Muscle of arm (tissue), 12 donors: ENCODE results near the gene EHD4. TPM values are rescaled to one million over a fixed set of nuclear protein-coding genes. Genes with fewer than 3 reads are reported as not detected.

Experiments used
- DNase-seq: peaks from one replicate; pipeline ENCODE4 v3.0.0-alpha.2; 2013
- polyA plus RNA-seq, 12 donors: library from polyadenylated mRNA; unstranded; fragments of 120-200 nt; gene quantifications; one replicate each; pipeline ENCODE4 v1.2.1, GENCODE V29; 2013; ENCODE audit not compliant: insufficient read length in 12 of 12

EHD4 gene
- polyA plus RNA-seq, 12 donors, result 18.2 to 43.9 (median 30.3) TPM; not detected in 1

DNA sequence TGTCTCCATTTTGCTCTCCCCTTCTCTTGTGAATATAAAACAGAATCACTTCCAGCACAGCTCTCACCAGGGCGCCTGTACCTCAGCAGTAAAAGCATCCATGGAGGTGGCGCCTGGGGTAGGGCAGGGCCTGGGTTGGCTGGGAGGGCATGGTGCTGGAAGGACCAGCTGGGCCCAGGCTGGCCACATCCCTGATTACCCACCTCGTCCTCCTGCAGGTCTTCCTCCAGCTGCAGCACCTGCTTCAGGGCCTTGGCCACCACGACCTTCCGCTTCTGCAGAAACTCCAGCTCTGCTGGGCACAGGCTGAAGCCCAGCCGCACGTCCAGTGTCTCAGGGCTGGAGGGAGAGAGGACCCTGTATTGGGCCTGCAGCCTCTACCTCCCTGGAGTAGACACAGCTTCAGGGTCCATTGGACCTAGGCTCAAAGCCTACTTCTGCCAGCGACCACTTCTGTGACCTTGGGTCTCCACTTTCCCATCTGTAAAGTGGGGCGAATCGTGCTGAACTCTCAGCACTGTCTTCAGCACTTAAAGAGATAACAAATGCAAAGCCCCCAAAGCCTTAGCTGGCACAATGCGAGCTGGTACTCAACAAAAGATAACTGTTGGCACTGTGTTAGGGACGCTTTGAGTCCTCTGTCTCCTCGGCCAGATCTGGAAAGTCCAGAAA lies 24.7 kb upstream of the EHD4 start:
- DNase-seq, result no peak

GRCh38 chr15:41996376-41996775 lies 24.0 kb upstream of the EHD4 start:
- no peak for DNase-seq

GRCh38 chr15:41995476-41995855 lies 23.1 kb upstream of the EHD4 start:
- DNase-seq, result no peak

DNA sequence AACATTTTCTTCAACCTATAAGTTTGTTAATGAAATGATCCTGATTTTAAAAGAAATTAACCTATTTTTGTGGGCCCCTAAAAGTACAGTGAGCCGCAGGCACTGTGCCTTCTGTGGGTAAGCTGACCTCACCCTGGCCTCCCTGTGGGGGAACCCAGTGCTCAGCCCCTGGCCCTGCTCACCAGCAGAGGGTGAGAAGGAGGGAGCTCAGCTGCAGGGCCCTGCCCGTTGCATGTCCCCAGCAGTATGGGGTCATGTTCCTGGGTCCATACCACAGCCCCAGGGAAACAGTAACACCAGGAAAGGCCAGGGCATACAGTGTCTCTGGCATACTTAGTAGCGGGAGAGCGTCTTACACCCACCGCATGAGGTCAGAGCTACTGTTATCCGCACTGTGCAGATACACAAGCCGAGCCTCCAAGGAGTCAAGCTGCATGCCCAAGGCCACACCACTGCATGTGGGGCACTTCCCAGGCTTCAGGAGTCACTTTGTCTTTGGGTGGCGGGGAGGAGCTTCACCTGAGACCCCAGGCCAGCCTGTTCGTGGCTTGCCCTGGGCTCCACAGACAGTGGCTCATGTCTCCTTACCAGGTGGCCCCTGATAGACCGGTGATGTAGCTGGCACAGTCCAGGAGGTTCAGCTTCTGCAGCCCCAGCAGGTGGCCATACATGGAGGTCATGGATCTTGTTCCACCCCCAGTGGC lies 22.6 kb upstream of the EHD4 start:
- DNase-seq, result no peak

DNA sequence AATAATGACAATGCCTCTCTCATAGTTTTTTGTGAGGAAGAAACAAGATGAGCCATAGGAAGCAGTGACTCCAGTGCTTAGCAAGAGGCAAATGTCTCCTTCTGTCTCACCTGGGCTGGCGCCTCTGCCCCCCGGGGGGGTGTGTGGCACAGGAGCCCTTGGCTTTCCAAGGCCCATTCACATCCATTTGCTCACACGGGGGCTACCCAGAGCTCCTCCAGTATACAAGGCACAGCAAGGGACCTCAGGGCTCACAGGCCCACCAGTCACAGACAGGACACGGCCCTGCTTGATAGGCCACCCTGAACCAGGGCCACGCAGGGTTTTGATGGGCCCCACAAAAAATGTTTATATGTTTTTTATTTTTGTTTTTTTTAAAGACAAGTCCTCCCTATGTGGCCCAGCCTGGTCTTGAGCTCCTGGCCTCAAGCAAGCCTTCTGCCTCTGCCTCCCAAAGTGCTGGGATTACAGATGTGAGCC lies 21.9 kb upstream of the EHD4 start:
- DNase-seq, result no peak

GRCh38 chr15:41993472-41994170 lies 21.3 kb upstream of the EHD4 start:
- DNase-seq, result no peak

- no peak for DNase-seq
These were observed 20.4 kb upstream of the EHD4 start for GRCh38 chr15:41992803-41993190.

GRCh38 chr15:41992151-41992802 lies 19.9 kb upstream of the EHD4 start:
- no peak for DNase-seq

DNA sequence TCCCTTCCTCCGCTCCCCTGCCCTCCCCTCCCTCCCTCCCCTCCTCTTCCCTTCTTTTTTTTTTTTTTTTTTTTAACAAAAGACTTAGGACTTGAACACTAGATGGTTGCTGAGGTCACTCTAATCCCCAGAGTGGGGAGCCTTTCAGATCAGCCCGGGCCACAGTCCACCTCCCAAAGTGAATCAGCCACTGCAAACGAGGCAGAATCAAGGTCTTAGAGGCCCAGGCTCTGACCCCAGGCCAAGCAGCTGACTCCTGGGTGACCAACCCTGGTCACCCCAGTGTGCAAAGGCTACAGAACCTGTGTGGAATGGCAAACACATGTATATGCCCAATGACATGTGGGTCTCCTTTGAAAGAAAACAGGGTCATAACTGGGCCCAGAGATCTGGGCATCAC lies 18.3 kb upstream of the EHD4 start:
- no peak for DNase-seq

- no peak for DNase-seq
These were observed 17.9 kb upstream of the EHD4 start for GRCh38 chr15:41990243-41990605.

- DNase-seq, result peak; percentile 86
These were observed 17.4 kb upstream of the EHD4 start for GRCh38 chr15:41989573-41990242.

DNA sequence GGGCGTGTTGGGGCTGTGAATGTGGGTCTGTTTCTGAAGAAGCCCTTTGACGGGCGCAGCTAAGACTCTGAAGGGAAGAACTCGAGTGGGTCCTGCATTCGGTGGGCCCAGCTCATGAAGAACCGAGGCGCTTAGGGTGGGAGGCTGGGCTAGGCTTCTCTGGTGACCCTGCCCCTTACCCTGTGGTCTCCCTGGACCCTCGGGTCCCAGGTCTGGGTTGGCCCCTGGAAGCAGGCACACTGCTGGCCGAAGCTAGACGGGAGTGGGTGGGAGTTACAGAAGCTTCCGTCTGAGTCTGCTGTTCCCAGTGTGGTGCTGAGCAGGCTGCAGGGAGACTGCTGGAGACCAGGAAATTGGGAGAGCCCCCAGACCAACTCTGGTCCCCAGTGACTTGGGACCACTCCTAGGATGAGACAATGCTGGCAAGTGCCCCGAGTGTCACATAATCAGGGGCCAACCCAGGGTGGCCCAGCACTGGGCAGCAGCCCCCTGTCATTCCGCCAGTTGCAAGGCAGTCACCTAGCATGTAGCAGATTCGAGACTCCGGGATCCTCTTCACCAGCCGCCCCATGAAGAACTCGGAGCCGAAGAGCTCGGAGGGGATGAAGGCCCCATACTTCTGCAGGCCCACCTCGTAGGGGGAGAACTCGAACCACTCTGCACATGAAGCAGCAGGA lies 16.7 kb upstream of the EHD4 start:
- DNase-seq, result no peak

DNA sequence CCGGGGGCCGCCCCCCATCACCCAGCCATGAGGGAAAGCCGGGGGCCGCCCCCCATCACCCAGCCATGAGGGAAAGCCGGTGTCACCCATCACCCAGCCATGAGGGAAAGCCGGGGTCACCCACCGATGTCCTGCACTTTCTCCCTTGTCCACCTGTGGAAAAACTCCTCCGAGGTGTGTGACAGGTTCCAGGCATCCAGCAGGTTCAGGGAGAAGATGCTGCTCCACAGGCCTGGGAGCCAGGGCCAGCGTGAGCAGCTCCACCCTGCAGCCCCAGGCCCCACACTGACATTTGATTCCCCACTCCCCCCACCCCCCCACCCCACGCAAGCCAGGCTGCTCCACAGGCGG lies 15.5 kb upstream of the EHD4 start:
- DNase-seq, result no peak

DNA sequence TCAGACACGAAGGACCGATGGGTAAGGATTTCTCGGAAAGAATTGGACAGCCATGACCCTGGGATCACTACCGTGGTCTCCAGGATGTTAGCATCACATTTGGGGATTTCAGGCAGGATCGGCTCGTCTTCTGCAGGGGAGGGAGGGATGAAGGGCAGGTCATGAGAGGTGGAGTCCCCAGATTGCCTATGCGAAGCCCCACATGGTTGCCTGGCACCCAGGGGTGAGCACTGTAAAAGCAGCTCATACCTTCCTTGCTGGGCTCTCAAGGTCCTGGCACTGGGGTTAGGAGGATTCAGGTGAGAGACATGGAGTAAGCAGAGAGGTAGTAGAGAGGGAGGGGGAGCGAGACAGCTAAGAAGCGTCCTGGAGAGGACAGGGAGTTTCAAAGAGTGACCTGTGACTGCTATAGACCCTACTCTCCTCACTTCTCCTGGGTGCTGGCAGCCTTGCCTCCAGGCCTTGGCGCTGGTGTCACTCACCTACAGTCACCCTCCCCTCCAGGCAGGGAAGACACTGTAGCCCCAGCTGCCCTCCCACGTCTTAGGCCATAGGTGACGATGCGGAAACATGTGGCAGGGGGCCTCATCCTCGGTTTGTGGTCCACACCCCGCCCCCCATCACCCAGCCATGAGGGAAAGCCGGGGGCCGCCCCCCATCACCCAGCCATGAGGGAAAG lies 15.0 kb upstream of the EHD4 start:
- DNase-seq, result no peak

DNA sequence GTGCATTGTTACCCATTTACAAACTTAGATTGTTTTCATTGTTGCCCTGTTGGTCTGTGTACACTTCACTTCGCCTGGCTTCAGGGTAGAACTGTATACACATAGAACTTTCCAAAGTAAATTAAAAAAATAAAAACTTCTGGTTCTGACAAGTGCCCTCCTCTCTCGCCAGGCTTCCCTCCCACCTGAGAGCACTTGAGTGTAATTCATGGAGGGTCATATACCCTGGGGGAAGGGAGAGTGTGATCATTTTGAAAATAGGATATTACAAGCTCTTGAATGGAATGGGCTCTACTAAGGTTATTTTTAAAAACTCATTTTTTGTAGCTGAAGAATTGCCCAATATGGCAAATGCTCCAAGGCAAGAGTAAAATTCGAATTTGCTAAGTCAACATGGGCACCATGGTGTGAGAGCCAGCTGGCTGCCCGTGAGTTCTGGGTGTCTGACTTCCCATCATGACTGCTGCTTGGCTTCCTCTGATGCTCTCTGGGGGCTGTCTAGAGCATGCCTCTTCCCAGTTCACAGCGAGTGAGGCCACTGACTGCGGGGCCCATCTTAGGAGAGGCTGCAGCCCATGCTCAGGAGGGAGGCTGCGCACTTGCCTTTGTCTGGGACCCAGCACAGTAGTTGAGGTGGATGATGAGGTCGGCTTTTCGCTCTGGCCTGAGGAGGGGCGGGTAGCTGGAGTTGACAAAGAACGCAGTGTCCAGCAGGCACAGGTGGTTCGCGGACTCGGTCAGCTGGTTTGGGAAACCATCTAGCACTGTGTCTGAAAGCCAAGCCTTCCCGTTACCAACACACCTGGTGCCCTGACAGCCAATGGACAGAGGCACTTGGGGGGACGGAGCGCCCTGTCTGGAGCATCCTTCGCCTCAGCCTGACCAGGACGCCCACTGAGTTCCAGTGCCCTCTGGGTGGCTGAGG lies 13.1 kb upstream of the EHD4 start:
- DNase-seq, result no peak

GRCh38 chr15:41984622-41985021 lies 12.3 kb upstream of the EHD4 start:
- no peak for DNase-seq

DNA sequence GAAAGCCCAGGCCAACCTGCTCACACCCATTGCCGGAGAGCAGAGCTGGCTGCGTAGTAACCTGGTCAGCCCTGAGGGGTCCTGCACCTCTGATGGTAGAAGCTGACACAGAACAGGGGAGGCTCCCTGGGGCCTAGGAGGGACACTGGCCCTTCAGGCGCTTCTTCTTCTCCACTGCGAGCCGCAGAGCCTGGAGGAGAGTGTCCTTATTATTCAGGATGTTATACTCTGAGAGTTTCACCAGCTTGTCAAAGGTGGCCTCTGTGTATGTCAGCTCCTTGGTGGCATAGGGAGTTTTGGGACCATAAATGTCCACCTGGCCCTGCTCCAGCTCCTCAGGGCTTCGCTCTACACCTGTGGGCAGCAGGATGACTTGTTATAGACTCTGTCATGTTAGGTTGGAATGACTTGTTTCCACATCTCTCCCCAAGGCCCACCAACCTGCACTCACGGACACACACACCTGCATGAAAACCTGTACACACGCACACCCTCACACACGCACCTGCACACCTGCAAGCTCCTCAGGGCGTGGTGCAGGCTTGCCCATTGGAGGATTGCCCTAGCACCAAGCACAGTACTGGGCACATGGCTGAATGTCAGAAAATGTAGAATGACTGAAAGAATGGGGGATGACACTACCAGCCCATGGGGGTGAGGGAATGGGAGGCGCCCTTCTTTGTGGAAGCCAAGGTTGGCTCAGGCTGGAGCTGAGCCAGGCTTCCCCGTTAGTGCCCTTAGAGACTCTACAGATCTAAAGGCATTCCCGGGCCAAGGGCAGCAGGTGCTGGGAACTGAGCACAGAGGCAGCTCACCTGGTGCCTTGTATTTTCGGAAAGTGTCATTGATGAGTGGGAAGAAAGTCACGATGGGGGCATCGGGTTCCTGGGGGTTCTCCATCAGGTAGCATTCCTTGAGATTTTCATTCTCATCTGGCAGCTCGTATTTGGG lies 11.5 kb upstream of the EHD4 start:
- DNase-seq, result no peak

DNA sequence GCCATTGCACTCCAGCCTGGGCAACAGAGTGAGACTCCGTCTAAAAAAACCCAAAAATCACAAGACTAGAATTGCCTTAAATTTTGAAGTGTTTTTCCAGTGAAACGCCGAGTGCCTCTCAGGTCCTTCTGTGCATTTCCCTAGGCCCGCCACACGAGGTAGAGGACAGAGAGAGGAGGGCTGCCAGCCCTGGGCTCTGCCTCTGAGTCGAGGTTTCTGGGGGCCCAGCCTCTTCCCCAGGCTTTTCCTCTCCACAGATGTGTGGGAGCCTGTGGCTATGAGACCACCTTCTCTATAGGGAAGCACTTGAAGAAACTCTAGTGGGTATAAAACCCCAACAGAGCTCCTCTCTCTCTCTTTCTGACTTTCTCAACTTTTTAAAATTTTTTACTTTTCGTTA lies 10.9 kb upstream of the EHD4 start:
- DNase-seq, result no peak
